T-helper 22 cell (primary cell): ENCODE measurements around the gene ARHGAP9.
"Not testable (repeated sequence)": the region's sequence is repeated elsewhere in the genome, so short reads cannot be mapped to it uniquely, and the experiment has no call there.

Experiments
- DNase-seq: peaks from one replicate; pipeline ENCODE4 v3.0.0-alpha.2; 2020; ENCODE audit warnings: low read depth

Gene ARHGAP9

GRCh38 chr12:57517187-57517586 lies 37.5 kb upstream of the ARHGAP9 start:
- DNase-seq, result no peak

- no peak for DNase-seq
Observed at GRCh38 chr12:57516617-57517153, 37.0 kb upstream of the ARHGAP9 start.

- no peak for DNase-seq
Observed at GRCh38 chr12:57515934-57516541, 36.4 kb upstream of the ARHGAP9 start.

GRCh38 chr12:57515408-57515933 lies 35.8 kb upstream of the ARHGAP9 start:
- no peak for DNase-seq

DNA sequence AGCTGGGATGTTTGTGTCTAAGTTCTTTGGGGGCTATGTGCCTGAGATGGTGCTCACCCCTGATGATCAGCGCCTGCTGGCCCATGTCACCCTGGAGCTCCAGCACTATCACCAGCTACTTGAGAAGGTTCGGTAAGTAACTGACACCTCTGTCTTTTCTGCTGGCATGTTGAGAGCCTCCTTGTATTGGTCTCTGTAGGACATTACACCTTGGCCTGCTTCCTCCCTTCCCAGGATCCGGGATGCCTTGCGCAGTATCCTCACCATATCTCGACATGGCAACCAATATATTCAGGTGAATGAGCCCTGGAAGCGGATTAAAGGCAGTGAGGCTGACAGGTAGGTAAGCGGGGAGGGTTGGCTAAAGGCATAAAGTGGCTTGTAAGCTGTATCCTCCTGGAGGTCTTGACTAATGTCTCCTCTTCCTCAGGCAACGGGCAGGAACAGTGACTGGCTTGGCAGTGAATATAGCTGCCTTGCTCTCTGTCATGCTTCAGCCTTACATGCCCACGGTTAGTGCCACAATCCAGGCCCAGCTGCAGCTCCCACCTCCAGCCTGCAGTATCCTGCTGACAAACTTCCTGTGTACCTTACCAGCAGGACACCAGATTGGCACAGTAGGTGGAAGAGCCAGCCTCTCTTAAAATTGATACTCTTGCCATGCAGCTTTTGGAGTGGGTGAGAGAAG lies 35.2 kb upstream of the ARHGAP9 start:
- no peak for DNase-seq

GRCh38 chr12:57514246-57514645 lies 34.6 kb upstream of the ARHGAP9 start:
- not testable (repeated sequence) for DNase-seq

GRCh38 chr12:57513677-57514076 lies 34.0 kb upstream of the ARHGAP9 start:
- not testable (repeated sequence) for DNase-seq

GRCh38 chr12:57513266-57513665 lies 33.6 kb upstream of the ARHGAP9 start:
- DNase-seq, result no peak

- no peak for DNase-seq
Observed at GRCh38 chr12:57512665-57513064, 33.0 kb upstream of the ARHGAP9 start.

- DNase-seq, result no peak
Observed at GRCh38 chr12:57511588-57512325, 32.1 kb upstream of the ARHGAP9 start.

GRCh38 chr12:57511161-57511560 lies 31.5 kb upstream of the ARHGAP9 start:
- no peak for DNase-seq

GRCh38 chr12:57507796-57508195 lies 28.1 kb upstream of the ARHGAP9 start:
- DNase-seq, result not testable (repeated sequence)

GRCh38 chr12:57506541-57506940 lies 26.9 kb upstream of the ARHGAP9 start:
- not testable (repeated sequence) for DNase-seq

DNA sequence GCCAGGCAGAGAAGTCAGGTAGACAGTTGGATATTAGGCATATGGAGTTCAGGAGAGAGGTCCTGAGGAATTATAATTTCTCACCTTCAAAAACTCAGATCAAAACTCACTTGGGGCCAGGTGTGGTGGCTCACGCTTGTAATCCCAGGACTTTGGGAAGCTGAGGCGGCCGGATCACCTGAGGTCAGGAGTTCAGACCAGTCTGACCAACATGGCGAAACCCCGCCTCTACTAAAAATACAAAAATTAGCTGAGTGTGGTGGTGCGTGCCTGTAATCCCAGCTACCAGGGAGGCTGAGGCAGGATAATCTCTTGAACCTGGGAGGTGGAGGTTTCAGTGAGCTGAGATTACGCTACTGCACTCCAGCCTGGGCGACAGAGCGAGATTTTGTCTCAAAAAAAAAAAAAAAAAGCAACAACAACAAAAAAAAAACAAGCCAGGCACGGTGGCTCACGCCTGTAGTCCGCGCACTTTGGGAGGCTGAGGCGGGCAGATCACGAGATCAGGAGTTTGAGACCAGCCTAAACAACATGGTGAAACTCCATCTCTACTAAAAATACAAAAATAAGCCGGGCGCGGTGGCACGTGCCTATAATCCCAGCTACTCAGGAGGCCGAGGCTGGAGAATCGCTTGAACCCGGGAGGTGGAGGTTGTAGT lies 22.8 kb upstream of the ARHGAP9 start:
- DNase-seq, result not testable (repeated sequence)

GRCh38 chr12:57500213-57500612 lies 20.5 kb upstream of the ARHGAP9 start:
- DNase-seq, result no peak

GRCh38 chr12:57498571-57498970 lies 18.9 kb upstream of the ARHGAP9 start:
- no peak for DNase-seq

DNA sequence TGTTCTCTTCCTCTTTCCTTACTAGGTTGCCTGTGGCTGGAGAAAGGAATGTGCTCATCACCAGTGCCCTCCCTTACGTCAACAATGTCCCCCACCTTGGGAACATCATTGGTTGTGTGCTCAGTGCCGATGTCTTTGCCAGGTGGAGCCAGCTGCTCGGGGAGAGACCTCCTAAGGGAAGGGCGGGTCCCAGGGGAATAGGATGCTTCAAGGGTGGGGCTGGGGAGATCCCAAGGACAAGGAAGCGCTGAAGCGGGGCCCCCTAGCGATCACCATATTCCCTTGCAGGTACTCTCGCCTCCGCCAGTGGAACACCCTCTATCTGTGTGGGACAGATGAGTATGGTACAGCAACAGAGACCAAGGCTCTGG lies 18.5 kb upstream of the ARHGAP9 start:
- no peak for DNase-seq

DNA sequence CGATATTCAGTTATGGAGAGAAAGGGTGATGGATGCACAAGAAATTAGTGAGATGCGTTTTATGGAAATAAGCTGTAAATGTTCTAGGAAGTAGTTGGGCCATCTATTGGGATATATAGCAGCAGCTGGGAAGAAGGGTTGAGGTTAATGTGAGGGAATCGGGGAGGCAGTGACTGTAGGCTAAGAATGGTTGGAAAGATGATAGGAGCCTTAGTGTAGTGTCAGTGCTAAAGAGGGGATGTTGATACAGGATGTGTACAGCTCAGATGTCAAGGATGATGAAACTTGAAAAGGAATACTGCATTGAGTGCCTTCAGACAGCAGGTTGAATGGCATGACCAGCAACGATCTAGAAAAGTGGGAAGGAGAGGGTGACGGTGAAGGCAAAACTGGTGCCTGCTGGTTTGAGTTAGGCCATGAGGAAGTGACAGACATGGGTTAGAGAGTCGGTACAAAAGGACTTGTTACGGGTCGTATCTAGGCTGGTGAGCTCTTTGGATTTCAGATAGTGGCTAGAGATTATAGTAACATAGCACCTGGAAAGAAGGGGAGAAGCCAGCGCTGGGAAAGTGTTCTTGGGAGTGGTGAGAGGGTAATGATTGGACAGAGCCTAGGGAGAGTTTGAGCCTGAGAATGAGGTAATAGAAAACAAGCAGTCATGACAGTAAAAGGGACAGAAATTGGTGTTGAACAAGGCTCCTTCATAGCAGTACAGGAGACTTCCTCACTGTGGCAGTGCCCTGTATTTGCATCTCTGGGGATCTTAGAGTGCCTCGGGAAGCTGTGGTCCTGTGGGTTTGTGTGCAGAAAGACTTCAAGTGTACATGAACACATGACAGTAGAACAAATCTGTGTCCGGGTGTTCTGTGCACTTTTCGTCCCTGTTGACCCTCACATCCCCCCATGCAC lies 17.8 kb upstream of the ARHGAP9 start:
- DNase-seq, result no peak

GRCh38 chr12:57496822-57497221 lies 17.2 kb upstream of the ARHGAP9 start:
- no peak for DNase-seq

DNA sequence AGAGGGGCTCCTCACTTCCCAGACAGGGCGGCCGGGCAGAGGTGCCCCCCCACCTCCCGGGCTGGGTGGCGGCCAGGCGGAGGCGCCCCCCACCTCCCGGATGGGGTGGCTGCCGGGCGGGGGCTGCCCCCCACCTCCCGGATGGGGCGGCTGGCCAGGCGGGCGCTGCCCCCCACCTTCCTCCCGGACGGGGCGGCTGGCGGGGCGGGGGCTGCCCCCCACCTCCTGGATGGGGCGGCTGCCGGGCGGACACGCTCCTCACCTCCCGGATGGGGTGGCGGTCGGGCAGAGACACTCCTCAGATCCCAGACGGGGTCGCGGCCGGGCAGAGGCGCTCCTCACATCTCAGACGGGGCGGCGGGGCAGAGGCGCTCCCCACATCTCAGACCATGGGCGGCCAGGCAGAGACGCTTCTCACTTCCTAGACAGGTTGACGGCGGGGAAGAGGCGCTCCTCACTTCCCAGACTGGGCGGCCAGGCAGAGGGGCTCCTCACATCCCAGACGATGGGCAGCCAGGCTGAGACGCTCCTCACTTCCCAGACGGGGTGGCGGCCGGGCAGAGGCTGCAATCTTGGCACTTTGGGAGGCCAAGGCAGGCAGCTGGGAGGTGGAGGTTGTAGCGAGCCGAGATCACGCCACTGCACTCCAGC lies 15.5 kb upstream of the ARHGAP9 start:
- not testable (repeated sequence) for DNase-seq
